NT2/D1 (cell line): ENCODE results near the gene SLC8A1.

Source experiments
- DNase-seq: peaks from one replicate; pipeline ENCODE4 v3.0.0-alpha.2; 2011; ENCODE audit warnings: low read depth, low spot score
- H3K27me3 ChIP-seq: 2 replicates; pipeline ENCODE4 v1.6.0; 2011; ENCODE audit warnings: mild to moderate bottlenecking; ENCODE audit not compliant: insufficient read length, insufficient read depth
- H3K36me3 ChIP-seq: 2 replicates; pipeline ENCODE4 v1.6.1; 2011; ENCODE audit warnings: mild to moderate bottlenecking, low read length, mixed read lengths; ENCODE audit not compliant: insufficient read depth, insufficient read length
- H3K4me1 ChIP-seq: 2 replicates; pipeline ENCODE4 v1.5.1; 2011; ENCODE audit not compliant: insufficient read depth, insufficient read length
- H3K4me3 ChIP-seq: 2 replicates; pipeline ENCODE4 v1.5.1; 2011; ENCODE audit warnings: low read depth; ENCODE audit not compliant: insufficient read length
- H3K9ac ChIP-seq: 2 replicates; pipeline ENCODE4 v1.6.0; 2011; ENCODE audit warnings: low read depth; ENCODE audit not compliant: insufficient read length
- H3K9me3 ChIP-seq: 2 replicates; pipeline ENCODE4 v1.5.1; 2011; ENCODE audit warnings: mild to moderate bottlenecking, low read length; ENCODE audit not compliant: insufficient read depth
- SUZ12 ChIP-seq: IDR thresholded peaks from 2 replicates; pipeline ENCODE4 v1.6.1; 2011; ENCODE audit not compliant: insufficient read length, insufficient read depth; ENCODE audit errors: extremely low read depth
- YY1 ChIP-seq: IDR thresholded peaks from 2 replicates; pipeline ENCODE4 v1.6.1; 2011; ENCODE audit not compliant: insufficient read length, insufficient read depth
- ZNF274 ChIP-seq: IDR thresholded peaks from 2 replicates; pipeline ENCODE4 v1.6.1; 2011; ENCODE audit warnings: mild to moderate bottlenecking, low read depth, low read length

SLC8A1 gene

DNA sequence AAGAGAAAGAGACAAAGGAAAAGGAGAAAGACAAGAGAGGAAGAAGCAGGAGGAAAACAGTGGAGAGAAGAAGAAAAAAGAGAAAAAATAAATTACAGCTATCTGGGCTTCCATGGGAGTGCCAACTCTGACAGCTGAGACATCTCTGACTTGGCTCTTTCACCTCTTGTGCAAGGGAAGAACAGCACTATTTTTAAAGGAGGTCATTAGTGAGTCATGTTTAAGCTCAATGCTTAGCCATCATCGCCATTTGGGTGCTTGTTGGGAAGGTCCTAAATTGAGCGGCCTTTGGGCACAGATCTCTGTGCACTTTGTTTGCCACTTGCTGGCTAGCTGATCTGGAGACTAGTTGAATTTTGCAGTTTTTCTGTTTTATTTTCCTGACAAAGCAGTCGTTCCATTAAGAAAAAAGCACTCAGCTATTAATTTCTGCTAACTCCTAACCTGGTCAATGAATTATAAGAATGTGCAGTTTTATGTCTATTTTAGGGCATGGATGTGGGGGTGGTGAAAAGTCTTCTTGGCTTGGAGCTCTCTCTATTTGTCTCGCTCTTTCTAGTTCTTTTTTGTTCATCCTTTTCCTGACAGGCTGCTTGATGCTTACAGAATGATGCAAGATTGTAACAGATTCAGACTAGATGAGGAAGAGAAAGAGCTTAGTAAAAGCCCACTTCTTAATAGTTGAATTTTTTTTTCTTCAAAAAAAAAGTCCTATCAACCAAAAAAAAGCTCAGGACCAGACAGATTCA lies 231.5 kb downstream of the SLC8A1 start:
- no peaks in the 10 kb centered on the region for H3K4me1 ChIP-seq
- DNase-seq, result no peak
- H3K9me3 ChIP-seq, result no peaks in the 10 kb centered on the region
- no peak for TF ChIP-seq SUZ12
- no peak for TF ChIP-seq ZNF274
- TF ChIP-seq YY1, result no peak
- H3K36me3 ChIP-seq, result no peaks in the 10 kb centered on the region
- no peak overlapping the region for H3K9ac ChIP-seq
- no peaks in the 10 kb centered on the region for H3K27me3 ChIP-seq
- no peak overlapping the region for H3K4me3 ChIP-seq

DNA sequence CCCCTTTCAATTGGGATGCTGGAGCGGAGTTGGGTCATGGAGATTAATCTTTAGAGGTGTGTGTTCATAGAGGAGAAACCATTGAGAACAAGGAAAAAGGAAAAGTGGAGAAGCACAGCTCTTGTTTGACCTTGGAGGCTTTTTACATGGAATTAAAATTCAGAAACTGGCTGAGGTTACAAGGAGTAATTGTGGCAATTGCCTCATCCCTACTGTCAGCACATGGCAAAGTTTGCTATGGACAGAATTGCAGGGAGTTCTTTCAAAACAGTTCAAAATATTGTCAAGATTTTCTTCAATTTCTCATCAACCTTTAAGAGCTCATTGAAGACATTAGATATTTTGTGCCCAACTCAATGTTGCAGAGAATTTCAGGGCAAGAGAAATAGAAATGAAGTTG lies 232.7 kb downstream of the SLC8A1 start:
- TF ChIP-seq ZNF274 (no peak), YY1 (no peak), SUZ12 (no peak)

DNA sequence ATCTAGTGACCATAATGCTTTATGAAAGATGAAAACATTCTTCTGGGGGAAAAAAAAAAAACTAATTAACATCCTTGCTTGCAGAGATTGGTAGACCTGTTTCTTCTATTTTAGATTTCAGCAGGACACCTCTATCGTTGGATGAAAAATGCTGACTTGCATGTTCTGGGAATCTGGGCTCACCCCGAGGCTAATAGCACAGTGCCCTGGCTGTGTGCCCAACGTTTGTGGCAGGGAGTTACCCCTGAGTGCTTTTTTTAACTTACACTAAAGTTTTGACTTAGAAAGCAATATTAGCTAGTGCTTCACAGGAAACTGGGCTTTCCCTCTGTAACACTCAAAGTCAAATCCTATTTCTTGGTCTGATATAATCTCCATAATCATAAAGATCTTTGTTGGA lies 233.2 kb downstream of the SLC8A1 start:
- Histone ChIP-seq H3K9ac (no peak overlapping the region), H3K4me3 (no peak overlapping the region), H3K27me3 (no peaks in the 10 kb centered on the region), H3K9me3 (no peaks in the 10 kb centered on the region), H3K36me3 (no peaks in the 10 kb centered on the region), H3K4me1 (no peaks in the 10 kb centered on the region)
- no peak for DNase-seq
- TF ChIP-seq ZNF274 (no peak), YY1 (no peak), SUZ12 (no peak)

More for the DNA sequence above, 232.7 kb downstream of the SLC8A1 start:
- H3K4me3 ChIP-seq, result no peak overlapping the region
- no peaks in the 10 kb centered on the region for H3K9me3 ChIP-seq
- no peaks in the 10 kb centered on the region for H3K27me3 ChIP-seq
- H3K9ac ChIP-seq, result no peak overlapping the region
- DNase-seq, result no peak
- H3K36me3 ChIP-seq, result no peaks in the 10 kb centered on the region
- no peaks in the 10 kb centered on the region for H3K4me1 ChIP-seq

DNA sequence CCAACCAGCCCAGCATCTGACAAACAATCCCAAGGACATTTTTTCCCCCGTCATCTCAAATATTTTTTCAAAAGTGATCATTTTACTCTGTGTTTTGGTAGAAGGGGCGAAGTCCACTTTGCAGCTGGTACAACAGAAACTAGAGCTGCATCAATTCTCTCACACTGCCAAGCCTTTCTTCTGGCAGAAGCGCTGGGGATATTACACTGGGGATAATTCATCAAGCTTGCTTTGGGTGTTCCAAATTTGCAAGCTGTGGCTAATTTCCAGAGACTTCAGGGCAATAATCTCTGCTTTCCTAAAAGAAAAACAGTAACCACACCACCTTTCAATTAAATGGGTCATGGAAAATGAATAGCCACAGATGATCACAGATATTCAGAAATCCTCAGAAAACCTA lies 238.3 kb downstream of the SLC8A1 start:
- Histone ChIP-seq H3K4me1 (no peaks in the 10 kb centered on the region), H3K4me3 (no peak overlapping the region), H3K9me3 (no peaks in the 10 kb centered on the region), H3K9ac (no peak overlapping the region), H3K36me3 (no peaks in the 10 kb centered on the region), H3K27me3 (no peaks in the 10 kb centered on the region)
- DNase-seq, result no peak
- TF ChIP-seq SUZ12 (no peak), YY1 (no peak), ZNF274 (no peak)

DNA sequence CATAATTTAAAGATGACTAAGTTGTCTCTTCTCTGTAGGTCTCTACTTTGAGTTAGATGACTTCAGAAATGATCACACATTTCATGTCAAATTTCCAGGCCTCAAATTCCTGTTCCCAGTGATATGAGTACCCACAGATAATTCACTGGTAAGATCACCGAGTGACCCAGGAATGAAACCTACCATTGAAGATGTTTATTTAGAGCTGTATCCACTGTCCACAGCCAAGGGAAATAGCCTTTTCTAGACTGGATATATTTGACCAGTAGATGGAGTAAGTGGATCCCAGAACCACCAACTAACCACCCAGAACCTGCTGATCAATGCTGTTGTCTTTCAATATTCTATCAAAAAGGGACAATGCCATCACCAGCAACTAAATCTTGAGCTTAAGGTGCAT lies 238.8 kb downstream of the SLC8A1 start:
- Histone ChIP-seq H3K9ac (no peak overlapping the region), H3K9me3 (no peaks in the 10 kb centered on the region), H3K4me3 (no peak overlapping the region), H3K4me1 (no peaks in the 10 kb centered on the region), H3K27me3 (no peaks in the 10 kb centered on the region), H3K36me3 (no peaks in the 10 kb centered on the region)
- DNase-seq, result no peak
- no peak for TF ChIP-seq SUZ12
- no peak for TF ChIP-seq ZNF274
- TF ChIP-seq YY1, result no peak

DNA sequence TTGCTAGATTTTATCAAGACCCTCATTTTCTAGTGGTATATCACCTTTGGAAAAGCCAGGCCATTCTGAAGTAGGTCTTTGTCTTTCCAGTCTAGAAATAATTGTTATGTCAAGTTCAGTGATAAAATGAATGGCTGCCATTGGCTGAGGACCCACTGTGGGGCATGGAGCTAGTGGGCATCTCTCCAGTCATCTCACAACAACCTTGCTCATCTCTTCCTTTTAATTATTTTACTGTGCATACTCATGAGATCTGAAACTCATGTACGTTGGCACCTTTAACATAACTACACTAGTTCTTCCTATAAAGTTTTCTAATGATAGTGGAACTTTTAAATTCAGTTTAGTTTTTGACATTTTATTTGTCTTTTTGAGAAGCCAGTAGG lies 240.9 kb downstream of the SLC8A1 start:
- H3K27me3 ChIP-seq, result no peaks in the 10 kb centered on the region
- H3K9me3 ChIP-seq, result no peaks in the 10 kb centered on the region
- H3K9ac ChIP-seq, result no peak overlapping the region
- H3K4me1 ChIP-seq, result no peaks in the 10 kb centered on the region
- no peak for DNase-seq
- TF ChIP-seq SUZ12 (no peak), YY1 (no peak), ZNF274 (no peak)
- no peak overlapping the region for H3K4me3 ChIP-seq
- no peaks in the 10 kb centered on the region for H3K36me3 ChIP-seq

DNA sequence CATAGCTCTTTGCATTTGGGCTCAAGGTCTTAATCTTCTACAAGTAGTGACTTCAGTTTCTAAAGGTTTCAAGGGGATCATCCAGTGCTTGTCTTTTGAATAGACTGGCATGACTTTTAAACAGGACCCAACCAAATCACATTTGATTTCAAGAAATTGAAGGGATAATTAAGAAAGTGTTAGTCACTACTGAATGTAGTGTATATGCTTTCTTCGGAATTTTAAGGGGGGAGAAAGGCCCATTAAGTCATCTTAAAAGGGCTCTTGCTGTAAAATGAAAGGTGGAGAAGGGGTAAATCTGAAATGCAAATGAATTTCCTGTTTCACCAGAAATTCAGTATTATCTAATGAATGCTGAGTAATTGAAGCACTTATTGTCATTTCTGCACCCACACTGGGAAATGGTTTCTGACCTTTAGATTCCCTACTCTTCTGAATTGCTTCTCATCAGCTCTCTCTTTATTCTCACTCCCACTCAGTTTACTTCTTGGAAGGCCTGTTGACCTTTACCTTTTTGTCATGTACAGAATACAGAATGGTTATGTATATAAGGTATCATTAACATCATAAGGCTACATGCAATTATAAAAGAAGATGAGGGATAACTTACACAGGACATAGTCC lies 241.4 kb downstream of the SLC8A1 start:
- Histone ChIP-seq H3K36me3 (no peaks in the 10 kb centered on the region), H3K4me3 (no peak overlapping the region), H3K27me3 (no peaks in the 10 kb centered on the region), H3K9me3 (no peaks in the 10 kb centered on the region), H3K4me1 (no peaks in the 10 kb centered on the region), H3K9ac (no peak overlapping the region)
- no peak for DNase-seq
- TF ChIP-seq ZNF274 (no peak), YY1 (no peak), SUZ12 (no peak)
